Measurements from ENCODE around the gene FKBP1A.

DNA sequence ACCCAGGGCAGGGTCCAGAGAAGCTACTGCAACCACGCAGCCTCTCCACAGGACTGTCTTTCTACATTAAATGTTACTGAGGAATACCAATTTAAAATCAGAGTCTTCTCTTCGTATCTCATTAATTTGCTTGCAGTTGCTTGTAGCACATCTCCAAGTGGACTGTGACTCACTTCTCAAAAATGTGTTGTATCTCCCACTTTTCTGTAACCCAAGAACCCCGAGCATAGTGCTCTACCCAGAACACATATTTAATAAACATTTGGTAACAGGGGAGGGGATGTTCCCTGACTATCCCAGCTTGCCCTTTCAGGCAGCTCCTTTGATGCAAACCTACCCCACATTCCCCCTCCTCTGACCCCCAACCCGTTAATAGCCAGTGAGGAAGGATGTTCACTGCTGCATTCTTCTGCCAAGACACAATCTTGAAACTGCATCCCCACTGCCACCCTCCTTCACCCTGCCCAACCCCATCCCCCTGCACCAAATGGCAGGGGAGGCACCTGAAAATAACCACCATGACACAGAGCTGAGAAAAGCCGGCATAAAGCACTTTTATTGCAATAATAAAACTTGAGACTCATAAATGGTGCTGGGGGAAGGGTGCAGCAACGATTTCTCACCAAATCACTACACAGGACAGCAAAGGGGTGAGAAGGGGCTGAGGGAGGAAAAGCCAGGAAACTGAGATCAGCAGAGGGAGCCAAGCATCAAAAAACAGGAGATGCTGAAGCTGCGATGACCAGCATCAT is 24.2 kb downstream of the FKBP1A start:
- TF ChIP-seq, protein P1, sequence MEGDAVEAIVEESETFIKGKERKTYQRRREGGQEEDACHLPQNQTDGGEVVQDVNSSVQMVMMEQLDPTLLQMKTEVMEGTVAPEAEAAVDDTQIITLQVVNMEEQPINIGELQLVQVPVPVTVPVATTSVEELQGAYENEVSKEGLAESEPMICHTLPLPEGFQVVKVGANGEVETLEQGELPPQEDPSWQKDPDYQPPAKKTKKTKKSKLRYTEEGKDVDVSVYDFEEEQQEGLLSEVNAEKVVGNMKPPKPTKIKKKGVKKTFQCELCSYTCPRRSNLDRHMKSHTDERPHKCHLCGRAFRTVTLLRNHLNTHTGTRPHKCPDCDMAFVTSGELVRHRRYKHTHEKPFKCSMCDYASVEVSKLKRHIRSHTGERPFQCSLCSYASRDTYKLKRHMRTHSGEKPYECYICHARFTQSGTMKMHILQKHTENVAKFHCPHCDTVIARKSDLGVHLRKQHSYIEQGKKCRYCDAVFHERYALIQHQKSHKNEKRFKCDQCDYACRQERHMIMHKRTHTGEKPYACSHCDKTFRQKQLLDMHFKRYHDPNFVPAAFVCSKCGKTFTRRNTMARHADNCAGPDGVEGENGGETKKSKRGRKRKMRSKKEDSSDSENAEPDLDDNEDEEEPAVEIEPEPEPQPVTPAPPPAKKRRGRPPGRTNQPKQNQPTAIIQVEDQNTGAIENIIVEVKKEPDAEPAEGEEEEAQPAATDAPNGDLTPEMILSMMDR (IDR thresholded peaks at IDR 0.05; ENCODE audit: extremely low read depth in 1 of 2, insufficient read depth in 1 of 2, low read depth in 1 of 2, low read length in 2 of 2) = no peak
- no peak for TF ChIP-seq EZH2 (IDR thresholded peaks at IDR 0.05; ENCODE audit: borderline replicate concordance, low read depth, low read length, severe bottlenecking)
- TF ChIP-seq POLR2A (IDR thresholded peaks at IDR 0.05; ENCODE audit: low read depth, low read length) = peak; percentile 46
- TF ChIP-seq MYC (IDR thresholded peaks at IDR 0.05; ENCODE audit: low read depth, low read length) = no peak
- TF ChIP-seq POLR2AphosphoS5 (IDR thresholded peaks at IDR 0.05; ENCODE audit: insufficient read depth, low read depth, low read length) = peak; percentile 0
- no peak for TF ChIP-seq GATA2 (IDR thresholded peaks at IDR 0.05; ENCODE audit: insufficient read depth, insufficient read length, low read depth, low read length)
- peak; percentile 7 for TF ChIP-seq JUN (IDR thresholded peaks at IDR 0.05; ENCODE audit: borderline replicate concordance, insufficient read depth, insufficient read length, low read depth)
- TF ChIP-seq, protein P2, sequence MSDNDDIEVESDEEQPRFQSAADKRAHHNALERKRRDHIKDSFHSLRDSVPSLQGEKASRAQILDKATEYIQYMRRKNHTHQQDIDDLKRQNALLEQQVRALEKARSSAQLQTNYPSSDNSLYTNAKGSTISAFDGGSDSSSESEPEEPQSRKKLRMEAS (IDR thresholded peaks at IDR 0.05; ENCODE audit: insufficient read depth, insufficient read length) = no peak

Measured in endothelial cell of umbilical vein (primary cell).